ENCODE data around the gene LBR.
"Not testable (repeated sequence)": the region's sequence is repeated elsewhere in the genome, so short reads cannot be mapped to it uniquely, and the experiment has no call there.

LBR gene

GRCh38 chr1:225427235-225428067 is at the start of gene LBR:
LBR (minus strand) TSS chr1:225428038; CDS start chr1:225424075, 3,963 bp downstream.
- DNase-seq (ENCODE audit: low read depth), result no peak

- no peak for DNase-seq (ENCODE audit: low read depth)
Measured at GRCh38 chr1:225477296-225477911, 49.6 kb upstream of the LBR start.

DNA sequence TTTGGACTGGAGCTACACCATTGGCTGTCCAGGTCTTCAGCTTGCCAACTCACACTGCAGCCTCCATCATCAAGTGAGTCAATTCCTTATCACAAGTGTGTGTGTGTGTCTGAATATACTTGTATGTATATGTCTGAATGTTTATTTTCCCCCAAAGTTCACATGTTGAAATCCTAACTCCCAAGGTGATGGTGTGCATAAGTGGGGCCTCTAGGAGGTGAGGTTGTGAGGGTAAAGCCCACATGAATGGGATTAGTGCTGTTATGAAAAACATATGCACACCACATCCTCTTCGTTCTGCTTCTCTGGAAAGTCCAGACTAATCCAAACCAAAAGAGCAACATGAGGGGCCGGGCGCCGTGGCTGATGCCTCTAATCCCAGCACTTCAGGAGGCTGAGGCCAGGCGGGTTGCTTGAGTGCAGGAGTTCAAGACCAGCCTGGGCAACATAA is 48.7 kb upstream of the LBR start:
- no peak for DNase-seq (ENCODE audit: low read depth)

- no peak for DNase-seq (ENCODE audit: low read depth)
Measured at GRCh38 chr1:225476100-225476511, 48.3 kb upstream of the LBR start.

DNA sequence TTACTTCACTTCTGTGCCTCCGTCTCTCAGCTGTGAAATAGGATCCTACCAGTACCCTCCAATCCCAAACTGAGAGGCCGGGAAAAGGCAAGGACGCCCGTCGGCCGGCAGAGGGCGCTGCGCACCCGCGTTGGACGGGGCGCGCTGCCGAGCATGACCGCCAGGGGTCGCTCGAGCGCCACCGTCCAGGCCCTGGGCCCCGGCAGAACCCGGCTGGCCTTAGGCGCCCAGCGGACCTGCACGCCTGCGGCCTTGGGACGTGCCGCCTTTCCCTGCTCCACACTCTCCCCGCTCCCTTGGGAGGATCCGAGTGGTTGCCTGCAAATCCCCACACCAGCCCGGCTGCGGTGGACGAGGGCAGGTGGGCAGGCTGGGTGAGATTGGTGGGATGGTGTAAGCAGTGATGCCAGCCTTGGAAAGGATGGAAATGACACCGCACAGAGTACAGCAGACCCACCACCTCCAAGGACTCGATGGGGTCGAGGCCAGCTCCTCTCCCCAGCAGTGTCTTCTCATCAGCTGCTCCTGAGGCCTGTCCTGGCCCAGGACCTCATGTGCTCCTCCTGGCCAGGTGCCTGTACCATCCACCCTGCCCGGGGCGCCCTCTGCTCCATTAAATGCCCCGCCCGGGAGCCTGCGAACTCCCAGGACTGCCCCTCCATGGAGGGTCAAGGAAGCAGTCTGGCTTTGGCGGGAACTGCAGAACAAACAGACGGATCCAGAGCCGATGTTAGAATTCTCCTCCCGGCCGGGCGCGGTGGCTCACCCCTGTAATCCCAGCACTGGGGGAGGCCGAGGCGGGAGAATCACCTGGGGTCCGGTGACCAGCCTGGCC is 47.4 kb upstream of the LBR start:
- no peak for DNase-seq (ENCODE audit: low read depth)

- DNase-seq (ENCODE audit: low read depth), result no peak
Measured at GRCh38 chr1:225474439-225474985, 46.7 kb upstream of the LBR start.

GRCh38 chr1:225473676-225474438 is 46.0 kb upstream of the LBR start:
- not testable (repeated sequence) for DNase-seq (ENCODE audit: low read depth)

DNA sequence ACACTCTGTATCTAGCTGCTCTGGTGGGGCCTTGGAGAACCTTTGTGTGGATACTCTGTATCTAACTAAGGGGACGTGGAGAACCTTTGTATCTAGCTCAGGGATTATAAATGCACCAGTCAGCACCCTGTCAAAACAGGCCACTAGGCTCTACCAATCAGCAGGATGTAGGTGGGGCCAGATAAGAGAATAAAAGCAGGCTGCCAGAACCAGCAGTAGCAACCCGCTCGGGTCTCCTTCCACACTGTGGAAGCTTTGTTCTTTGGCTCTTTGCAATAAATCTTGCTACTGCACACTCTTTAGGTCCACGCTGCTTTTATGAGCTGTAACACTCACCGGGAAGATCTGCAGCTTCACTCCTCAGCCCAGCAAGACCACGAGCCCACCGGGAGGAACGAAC is 45.4 kb upstream of the LBR start:
- not testable (repeated sequence) for DNase-seq (ENCODE audit: low read depth)

GRCh38 chr1:225471453-225472301 is 43.8 kb upstream of the LBR start:
- DNase-seq (ENCODE audit: low read depth), result no peak

DNA sequence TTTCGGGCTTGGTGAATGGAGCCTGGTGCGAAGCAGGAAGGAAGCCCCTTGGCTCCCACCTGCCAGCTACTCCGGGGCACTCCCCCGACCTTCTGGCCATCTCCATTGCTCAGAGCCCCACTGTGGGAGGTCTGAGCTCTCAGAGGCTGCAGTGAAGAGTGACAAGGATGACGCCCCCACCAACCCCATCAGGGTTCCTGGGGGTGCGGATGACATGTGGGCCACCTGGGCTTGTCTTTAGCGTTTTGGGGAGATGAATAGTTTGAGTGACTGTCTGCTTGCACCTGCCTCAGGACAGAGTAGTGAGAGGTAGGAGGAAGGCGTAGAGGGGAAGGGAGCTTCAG is 43.2 kb upstream of the LBR start:
- no peak for DNase-seq (ENCODE audit: low read depth)

DNA sequence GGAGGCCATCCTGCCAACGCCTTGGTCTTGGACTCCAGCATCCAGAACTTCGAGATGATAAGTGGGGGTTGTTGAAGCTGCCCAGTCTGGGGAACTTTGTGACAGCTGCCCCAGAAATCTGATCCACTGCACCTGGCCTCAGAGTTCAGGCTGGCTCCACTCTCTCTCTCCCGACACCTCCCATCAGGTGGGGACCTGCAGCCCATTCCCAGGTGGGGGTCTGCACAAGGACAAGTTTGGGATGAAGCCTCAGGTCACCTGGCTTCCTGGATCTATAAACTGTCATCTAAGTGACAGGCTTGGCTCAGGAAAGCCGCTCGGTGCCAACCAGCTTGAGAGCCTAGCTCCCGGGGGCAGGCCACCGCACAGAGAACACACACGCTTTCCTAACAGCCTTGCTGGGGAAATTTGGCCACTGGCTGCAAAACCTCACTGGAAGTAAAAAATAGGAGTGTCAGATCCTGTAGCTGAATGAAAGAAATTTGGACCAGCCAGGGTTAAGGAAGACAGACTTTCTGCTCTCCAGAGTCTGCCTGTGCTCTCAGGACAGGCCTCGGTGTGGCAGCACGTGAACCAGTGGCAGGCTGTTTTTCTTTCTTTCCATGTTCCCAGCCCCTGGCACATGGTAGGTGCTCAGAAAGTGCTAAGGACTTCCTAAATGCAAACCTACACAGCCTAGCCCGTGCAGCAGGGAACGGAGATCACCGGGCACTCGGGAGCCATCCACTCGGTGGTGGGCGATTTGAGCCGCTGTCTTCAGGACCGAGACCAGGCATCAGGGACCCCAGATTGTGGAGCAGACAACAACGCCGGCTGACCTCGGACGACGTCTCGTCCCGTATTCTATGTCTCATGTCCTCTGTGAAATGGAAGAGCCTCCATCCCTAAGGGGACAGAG is 42.6 kb upstream of the LBR start:
- no peak for DNase-seq (ENCODE audit: low read depth)

DNA sequence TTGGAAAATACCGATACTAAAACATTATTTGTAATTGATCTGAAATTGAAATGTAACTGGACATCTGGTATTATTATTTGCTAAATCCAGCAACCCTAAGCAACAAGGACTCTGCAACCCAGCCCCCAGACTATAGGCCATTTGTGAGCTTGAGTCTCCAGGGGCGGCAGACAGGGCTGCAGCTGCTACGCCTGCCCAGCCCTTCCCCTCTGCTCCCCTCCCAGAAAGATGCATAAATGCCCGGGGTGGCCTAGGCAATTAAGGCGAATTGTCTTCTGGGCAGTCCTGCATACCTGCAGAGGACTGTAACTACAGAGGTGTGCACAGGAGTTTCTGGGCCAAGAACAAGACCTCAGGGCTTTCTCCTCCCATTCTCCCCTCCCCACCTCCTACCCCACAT is 41.2 kb upstream of the LBR start:
- no peak for DNase-seq (ENCODE audit: low read depth)

DNA sequence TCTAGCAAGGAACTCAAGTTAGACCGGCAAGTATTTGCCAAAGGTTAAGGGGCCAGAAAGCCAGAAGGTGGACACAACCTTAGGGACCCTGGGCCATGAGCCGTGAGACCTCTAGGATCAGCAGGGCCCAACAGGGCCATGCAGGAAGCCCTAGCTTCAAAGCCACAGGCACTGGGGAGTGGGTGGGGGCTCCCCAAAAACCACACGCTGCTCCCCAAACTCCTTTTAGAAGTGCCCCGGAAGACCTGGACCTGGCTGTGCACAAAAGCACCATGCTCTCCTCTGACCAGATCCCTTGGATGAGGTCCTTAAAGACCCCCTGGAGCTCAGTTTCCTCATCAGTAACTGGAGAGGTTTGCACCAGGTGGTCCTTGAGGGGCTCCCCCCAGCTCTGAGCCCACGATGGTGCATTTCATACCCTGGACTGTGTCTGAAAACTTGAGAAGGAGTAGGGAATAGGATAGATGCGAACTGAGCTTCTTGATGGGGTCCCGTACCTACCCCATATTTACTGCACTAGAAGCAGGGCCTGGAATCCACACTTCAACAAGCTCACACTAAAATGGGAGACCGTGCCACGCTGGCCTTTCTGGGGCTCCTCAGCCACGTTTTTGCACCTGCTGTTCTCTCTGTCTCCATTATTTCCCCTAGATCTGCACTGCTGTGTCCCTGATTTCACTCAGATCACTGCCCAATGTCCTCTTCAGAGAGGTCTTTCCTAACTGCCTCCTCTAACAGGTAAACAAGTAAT is 40.6 kb upstream of the LBR start:
- DNase-seq (ENCODE audit: low read depth), result no peak

- DNase-seq (ENCODE audit: low read depth), result no peak
Measured at GRCh38 chr1:225467193-225468020, 39.6 kb upstream of the LBR start.

DNA sequence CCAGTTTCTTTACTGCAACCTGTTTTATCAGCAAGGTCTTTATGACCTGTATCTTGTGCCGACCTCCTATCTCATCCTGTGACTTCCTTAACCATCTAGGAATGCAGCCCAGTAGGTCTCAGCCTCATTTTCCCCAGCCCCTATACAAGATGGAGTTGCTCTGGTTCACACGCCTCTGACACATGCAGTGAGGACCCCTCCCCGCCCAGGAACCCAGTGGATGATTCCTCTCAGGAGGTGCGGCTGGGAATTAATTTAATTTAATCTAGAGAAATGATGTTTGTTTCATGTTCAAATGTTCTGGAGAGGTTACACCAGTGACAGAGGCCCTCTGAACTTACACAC is 39.0 kb upstream of the LBR start:
- DNase-seq (ENCODE audit: low read depth), result no peak

DNA sequence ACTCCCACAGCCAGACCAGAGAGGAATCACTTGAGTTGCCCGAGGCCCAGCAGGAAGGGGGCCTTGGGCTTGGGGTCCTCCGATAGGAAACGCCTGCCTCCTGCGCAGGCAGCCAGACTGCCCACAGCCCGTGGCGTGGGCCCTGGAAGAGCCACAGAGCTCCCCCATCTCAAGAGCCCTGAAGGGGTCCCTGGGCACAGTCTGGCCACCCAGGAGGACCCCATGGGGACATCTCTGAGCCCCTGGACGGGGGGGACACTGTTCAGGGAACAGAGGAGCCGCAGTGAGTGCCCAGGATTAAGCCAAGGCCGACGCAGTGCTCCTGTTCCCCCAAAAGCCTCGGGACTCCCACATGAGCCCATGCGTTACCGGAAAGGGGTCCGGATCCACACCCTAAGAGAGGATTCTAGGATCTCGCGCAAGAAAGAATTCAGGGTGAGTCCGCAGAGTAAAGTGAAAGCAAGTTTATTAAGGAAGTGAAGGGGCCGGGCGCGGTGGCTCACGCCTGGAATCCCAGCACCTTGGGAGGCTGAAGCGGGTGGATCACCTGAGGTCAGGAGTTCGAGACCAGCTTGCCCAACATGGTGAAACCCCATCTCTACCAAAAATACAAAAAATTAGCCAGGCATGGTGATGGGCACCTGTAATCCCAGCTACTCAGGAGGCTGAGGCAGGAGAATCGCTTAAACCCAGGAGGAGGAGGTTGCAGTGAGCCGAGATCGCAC is 38.1 kb upstream of the LBR start:
- DNase-seq (ENCODE audit: low read depth), result no peak

Measured in GM04503 (cell line).